IMR-90 (cell line): ENCODE data around the gene DSCAM. TPM values are rescaled to one million over a fixed set of nuclear protein-coding genes. Genes with fewer than 3 reads are reported as not detected.

Experiments
- ATAC-seq: fragments of 200-7000 bp; cut with Tn5 transposase; 2 replicates; pipeline ENCODE4 v1.9.1; 2020; ENCODE audit warnings: low read depth, mild to moderate bottlenecking, moderate library complexity
- BruUV-seq: library from RNA; stranded (reverse); fragments of 400-500 nt; replicated peaks from 2 replicates; lab custom pipeline; 2021; lab: Mats Ljungman, UMichigan
- CTCF ChIA-PET: fragments of 300-600 bp; formaldehyde crosslinking; extraction: SDS; loops from one replicate; lab custom pipeline; 2021; ENCODE audit warnings: antibody characterized with exemption; lab: Yijun Ruan, JAX
- POLR2A ChIA-PET: fragments of 300-600 bp; sonication (Branson Sonifier 250); formaldehyde crosslinking; loops from one replicate; lab custom pipeline; 2022; ENCODE audit warnings: antibody characterized with exemption; ENCODE audit not compliant: unreplicated experiment; lab: Charles Lee
- DNase-seq: peaks from one replicate; pipeline ENCODE4 v3.0.0; 2013
- H2AFZ ChIP-seq: replicated peaks from 2 replicates; pipeline ENCODE3; 2013; ENCODE audit warnings: low read length, mild to moderate bottlenecking; ENCODE audit not compliant: poor library complexity
- H2AK5ac ChIP-seq: 2 replicates; pipeline ENCODE4 v1.6.1; 2013; ENCODE audit warnings: low read depth, low read length, inconsistent platforms
- H2AK9ac ChIP-seq: replicated peaks from 2 replicates; pipeline ENCODE3; 2013; ENCODE audit warnings: mild to moderate bottlenecking, low read depth, low read length, moderate library complexity; ENCODE audit not compliant: poor library complexity
- H2BK120ac ChIP-seq: 2 replicates; pipeline ENCODE4 v1.6.1; 2013; ENCODE audit warnings: low read depth, low read length, inconsistent platforms
- H2BK15ac ChIP-seq: 3 replicates; pipeline ENCODE4 v1.6.1; 2013; ENCODE audit warnings: low read depth, low read length, inconsistent platforms
- H2BK20ac ChIP-seq: 2 replicates; pipeline ENCODE4 v1.6.1; 2013; ENCODE audit warnings: low read depth, mild to moderate bottlenecking, inconsistent platforms, low read length, moderate library complexity
- H2BK5ac ChIP-seq: 2 replicates; pipeline ENCODE4 v1.6.1; 2013; ENCODE audit warnings: mild to moderate bottlenecking, low read depth, low read length, inconsistent platforms; ENCODE audit not compliant: poor library complexity, severe bottlenecking
- H3K14ac ChIP-seq: replicated peaks from 2 replicates; pipeline ENCODE4 v1.6.1; 2013; ENCODE audit warnings: low read depth, low read length, inconsistent platforms
- H3K18ac ChIP-seq: 2 replicates; pipeline ENCODE4 v1.6.1; 2013; ENCODE audit warnings: low read depth, low read length, control low read depth
- H3K23ac ChIP-seq: 2 replicates; pipeline ENCODE4 v1.6.1; 2013; ENCODE audit warnings: low read depth, low read length, inconsistent platforms
- H3K27ac ChIP-seq: 2 replicates; pipeline ENCODE4 v1.5.1; 2013; ENCODE audit warnings: mild to moderate bottlenecking, control low read depth, low read length; ENCODE audit not compliant: insufficient read depth
- H3K27me3 ChIP-seq: 2 replicates; pipeline ENCODE4 v1.6.1; 2013; ENCODE audit warnings: low read length; ENCODE audit not compliant: control insufficient read depth, insufficient read depth
- H3K36me3 ChIP-seq: 2 replicates; pipeline ENCODE4 v1.6.1; 2013; ENCODE audit warnings: low read length, mixed read lengths; ENCODE audit not compliant: control insufficient read depth, insufficient read depth
- H3K4ac ChIP-seq: 2 replicates; pipeline ENCODE4 v1.6.1; 2013; ENCODE audit warnings: low read depth, low read length, inconsistent platforms
- H3K4me1 ChIP-seq: 2 replicates; pipeline ENCODE4 v1.6.1; 2013; ENCODE audit warnings: low read length, mixed read lengths; ENCODE audit not compliant: control insufficient read depth, insufficient read depth
- H3K4me2 ChIP-seq: 2 replicates; pipeline ENCODE4 v1.6.1; 2013; ENCODE audit warnings: low read depth, mild to moderate bottlenecking, control low read depth, low read length, moderate library complexity
- H3K4me3 ChIP-seq: 2 replicates; pipeline ENCODE4 v1.5.1; 2013; ENCODE audit warnings: low read depth, mild to moderate bottlenecking, control low read depth, low read length, moderate library complexity; ENCODE audit not compliant: insufficient read depth
- H3K56ac ChIP-seq: 2 replicates; pipeline ENCODE4 v1.6.1; 2013; ENCODE audit warnings: low read length, inconsistent platforms; ENCODE audit not compliant: insufficient read depth; ENCODE audit errors: extremely low read depth
- H3K79me1 ChIP-seq, 2 experiments: 2 replicates each; pipeline ENCODE4 v1.6.1; 2013; ENCODE audit warnings: low read length in 2 of 2, inconsistent platforms in 1 of 2, low read depth in 1 of 2
- H3K9ac ChIP-seq: 2 replicates; pipeline ENCODE4 v1.6.1; 2013; ENCODE audit warnings: low read depth, low read length, control low read depth
- H3K9me1 ChIP-seq: 2 replicates; pipeline ENCODE4 v1.6.1; 2013; ENCODE audit warnings: low read length, inconsistent platforms; ENCODE audit not compliant: insufficient read depth
- H3K9me3 ChIP-seq: 2 replicates; pipeline ENCODE4 v1.6.1; 2013; ENCODE audit warnings: low read length; ENCODE audit not compliant: control insufficient read depth, insufficient read depth
- H4K20me1 ChIP-seq: 2 replicates; pipeline ENCODE4 v1.6.1; 2013; ENCODE audit warnings: low read length, inconsistent platforms; ENCODE audit not compliant: insufficient read depth
- H4K5ac ChIP-seq: 2 replicates; pipeline ENCODE4 v1.6.1; 2013; ENCODE audit warnings: mild to moderate bottlenecking, low read depth, low read length, control low read depth
- H4K8ac ChIP-seq, 2 experiments: 2 replicates each; pipeline ENCODE4 v1.6.1; 2013; ENCODE audit warnings: low read depth in 2 of 2, low read length in 2 of 2, control low read depth in 1 of 2, inconsistent platforms in 1 of 2
- H4K91ac ChIP-seq: 2 replicates; pipeline ENCODE4 v1.6.1; 2013; ENCODE audit warnings: low read depth, low read length, inconsistent platforms; ENCODE audit not compliant: insufficient read depth
- BHLHE40 ChIP-seq: fragments of 150-350 bp; IDR thresholded peaks from 2 replicates; pipeline ENCODE4 v1.6.1; 2016; ENCODE audit warnings: mild to moderate bottlenecking, low read depth, low read length
- CEBPB ChIP-seq: IDR thresholded peaks from 2 replicates; pipeline ENCODE4 v1.6.1; 2012; ENCODE audit warnings: low read depth, low read length, improper control_type of control experiment
- CTCF ChIP-seq: conservative IDR thresholded peaks from 2 replicates; pipeline ENCODE4 v1.5.1; 2012; ENCODE audit warnings: mild to moderate bottlenecking, low read depth, low read length, improper control_type of control experiment
- ELK1 ChIP-seq: fragments of 150-350 bp; IDR thresholded peaks from 2 replicates; pipeline ENCODE4 v1.6.1; 2016; ENCODE audit warnings: low read depth, mild to moderate bottlenecking, low read length, moderate library complexity, borderline replicate concordance
- FOS ChIP-seq: fragments of 150-350 bp; IDR thresholded peaks from 2 replicates; pipeline ENCODE4 v1.6.1; 2016; ENCODE audit warnings: low read depth, low read length
- MAFK ChIP-seq: IDR thresholded peaks from 2 replicates; pipeline ENCODE4 v1.6.1; 2012; ENCODE audit warnings: low read depth, low read length, improper control_type of control experiment
- MAZ ChIP-seq: IDR thresholded peaks from 2 replicates; pipeline ENCODE4 v1.6.1; 2012; ENCODE audit warnings: low read depth, mild to moderate bottlenecking, low read length, improper control_type of control experiment, moderate library complexity, borderline replicate concordance
- MXI1 ChIP-seq: IDR thresholded peaks from 2 replicates; pipeline ENCODE4 v1.6.1; 2012; ENCODE audit warnings: low read depth, mild to moderate bottlenecking, low read length, moderate library complexity, borderline replicate concordance
- NFE2L2 ChIP-seq: fragments of 150-350 bp; IDR thresholded peaks from 2 replicates; pipeline ENCODE4 v1.6.1; 2016; ENCODE audit warnings: low read depth, mild to moderate bottlenecking, low read length
- POLR2A ChIP-seq: IDR thresholded peaks from 2 replicates; pipeline ENCODE4 v1.6.1; 2012; ENCODE audit warnings: mild to moderate bottlenecking, low read depth, low read length
- RCOR1 ChIP-seq: IDR thresholded peaks from 2 replicates; pipeline ENCODE4 v1.6.1; 2012; ENCODE audit warnings: mild to moderate bottlenecking, low read length, improper control_type of control experiment; ENCODE audit not compliant: insufficient replicate concordance
- RFX5 ChIP-seq: IDR thresholded peaks from 2 replicates; pipeline ENCODE4 v1.8.0; 2012; ENCODE audit warnings: low read depth, mild to moderate bottlenecking, low read length, moderate library complexity
- WGBS, 2 experiments: methylation state at CpG; one replicate each; pipeline versions ENCODE4 v1.1.5 to v1.1.7; 2013; ENCODE audit warnings: missing lambda C conversion rate in 2 of 2; ENCODE audit not compliant: insufficient read length in 1 of 2; ENCODE audit errors: extremely low coverage in 2 of 2; 5-methylcytosine and 5-hydroxymethylcytosine counted together
- dilution Hi-C: fragments of 300-500 bp; cut with HindIII; formaldehyde crosslinking; loops from one replicate; pipeline ENCODE4 v1.14.3; 2018; ENCODE audit warnings: low sequenced_read_pairs; ENCODE audit not compliant: unreplicated experiment
- in situ Hi-C: fragments of 300-500 bp; cut with MboI; formaldehyde crosslinking; loops from 3 replicates; pipeline ENCODE4 v1.14.3; 2019; ENCODE audit warnings: low sequenced_read_pairs, inconsistent platforms, mixed read lengths
- intact Hi-C: fragments of 100-400 bp; cut with micrococcal nuclease; formaldehyde crosslinking; loops from 2 replicates; pipeline ENCODE4 v1.10.0; 2022
- polyA plus RNA-seq, 3 experiments: library from polyadenylated mRNA; depleted of rRNA; stranded (reverse); fragments of >200 nt; gene quantifications; 2 replicates each; pipeline ENCODE4 v1.2.3, GENCODE V29; 2012; ENCODE audit warnings: low replicate concordance in 1 of 3
- total RNA-seq: library from RNA; depleted of rRNA; stranded (reverse); fragments of >200 nt; gene quantifications from 2 replicates; pipeline ENCODE4 v1.2.3, GENCODE V29; 2012

DSCAM gene
- total and polyA plus RNA-seq, 2 of the 4 experiments (the other 2 are of a cell fraction): under 0.01 to 0.02 TPM

GRCh38 chr21:39976800-39977199 lies 870.2 kb downstream of the DSCAM start:
- in situ Hi-C loops: no loop called here
- H3K4ac ChIP-seq: no peak overlapping the region
- no peak overlapping the region for H4K8ac ChIP-seq
- no peak overlapping the region for H3K9ac ChIP-seq
- ChIA-PET POLR2A (no interaction called here), CTCF (interaction anchor here (0.7 kb wide), 1 partner anchor 100 kb away, joined by 3 read pairs; no protein-coding TSS in a partner anchor)
- no peak overlapping the region for H2BK20ac ChIP-seq
- no TSS peak for BruUV-seq
- no peak overlapping the region for H2AK5ac ChIP-seq
- H2BK15ac ChIP-seq: no peak overlapping the region
- ATAC-seq: no peak
- H4K20me1 ChIP-seq: no peaks in the 10 kb centered on the region
- H3K9me1 ChIP-seq: no peaks in the 10 kb centered on the region
- H3K27me3 ChIP-seq: no peaks in the 10 kb centered on the region
- no peak overlapping the region for H3K4me3 ChIP-seq
- H3K27ac ChIP-seq: no peak overlapping the region
- H2BK5ac ChIP-seq: no peak overlapping the region
- no peak overlapping the region for H3K14ac ChIP-seq
- no peak overlapping the region for H2BK120ac ChIP-seq
- no peak for TF ChIP-seq ELK1
- TF ChIP-seq CTCF: no peak
- no peak for TF ChIP-seq BHLHE40
- no peak for TF ChIP-seq RCOR1
- no peak for TF ChIP-seq MAZ
- TF ChIP-seq CEBPB: no peak
- no peak for TF ChIP-seq MXI1
- TF ChIP-seq MAFK: no peak
- TF ChIP-seq NFE2L2: no peak
- no peak for TF ChIP-seq POLR2A
- no peak for TF ChIP-seq FOS
- TF ChIP-seq RFX5: no peak
- intact Hi-C loops: no loop called here
- no peak overlapping the region for H3K18ac ChIP-seq
- no peak overlapping the region for H3K4me2 ChIP-seq
- no peaks in the 10 kb centered on the region for H3K36me3 ChIP-seq
- no peaks in the 10 kb centered on the region for H3K79me1 ChIP-seq
- H3K23ac ChIP-seq: no peak overlapping the region
- H4K5ac ChIP-seq: no peak overlapping the region
- dilution Hi-C loops: no loop called here
- WGBS, 2 experiments: no CpG with 5 or more reads among the region's 5 CpGs
- H2AFZ ChIP-seq: no peak overlapping the region
- no peak overlapping the region for H3K56ac ChIP-seq
- no peak for DNase-seq
- H2AK9ac ChIP-seq: no peak overlapping the region
- no peak overlapping the region for H4K91ac ChIP-seq
- no peaks in the 10 kb centered on the region for H3K4me1 ChIP-seq
- peaks cover 37% of the 10 kb centered on the region for H3K9me3 ChIP-seq
